ENCODE data around the gene TMEM11.

TMEM11 gene

GRCh38 chr17:21214015-21214776 lies at the start of gene TMEM11:
Gene TMEM11 (minus strand): TSS chr17:21214161. CDS start chr17:21214152, 9 bp downstream.
- Histone ChIP-seq H3K36me3 (ENCODE audit: control insufficient read depth in 1 of 2, insufficient read depth in 2 of 2, low read length in 2 of 2) (peaks cover 12 to 19% of the 10 kb centered on the region in 2 donors), H3K4me1 (ENCODE audit: control insufficient read depth in 1 of 2, insufficient read depth in 2 of 2, low read length in 2 of 2) (peaks cover 15 to 45% of the 10 kb centered on the region in 2 donors), H3K27ac (ENCODE audit: low read length) (peak within 1 kb of the TSS; percentile 89), H3K9me3 (ENCODE audit: control insufficient read depth in 1 of 2, low read length in 2 of 2) (no peaks in the 10 kb centered on the region), H3K4me3 (ENCODE audit: low read depth in 1 of 2, low read length in 2 of 2) (peak within 1 kb of the TSS; percentile 75 to 99), H3K27me3 (ENCODE audit: low read depth, low read length) (no peaks in the 10 kb centered on the region)

- Histone ChIP-seq H3K4me1 (ENCODE audit: control insufficient read depth in 1 of 2, insufficient read depth in 2 of 2, low read length in 2 of 2) (no peaks in the 10 kb centered on the region), H3K36me3 (ENCODE audit: control insufficient read depth in 1 of 2, insufficient read depth in 2 of 2, low read length in 2 of 2) (no peaks in the 10 kb centered on the region), H3K27me3 (ENCODE audit: low read depth, low read length) (no peaks in the 10 kb centered on the region), H3K9me3 (ENCODE audit: control insufficient read depth in 1 of 2, low read length in 2 of 2) (no peaks in the 10 kb centered on the region), H3K27ac (ENCODE audit: low read length) (no peak overlapping the region), H3K4me3 (ENCODE audit: low read depth in 1 of 2, low read length in 2 of 2) (no peak overlapping the region)
Observed at GRCh38 chr17:21263376-21263775, 49.4 kb upstream of the TMEM11 start.

DNA sequence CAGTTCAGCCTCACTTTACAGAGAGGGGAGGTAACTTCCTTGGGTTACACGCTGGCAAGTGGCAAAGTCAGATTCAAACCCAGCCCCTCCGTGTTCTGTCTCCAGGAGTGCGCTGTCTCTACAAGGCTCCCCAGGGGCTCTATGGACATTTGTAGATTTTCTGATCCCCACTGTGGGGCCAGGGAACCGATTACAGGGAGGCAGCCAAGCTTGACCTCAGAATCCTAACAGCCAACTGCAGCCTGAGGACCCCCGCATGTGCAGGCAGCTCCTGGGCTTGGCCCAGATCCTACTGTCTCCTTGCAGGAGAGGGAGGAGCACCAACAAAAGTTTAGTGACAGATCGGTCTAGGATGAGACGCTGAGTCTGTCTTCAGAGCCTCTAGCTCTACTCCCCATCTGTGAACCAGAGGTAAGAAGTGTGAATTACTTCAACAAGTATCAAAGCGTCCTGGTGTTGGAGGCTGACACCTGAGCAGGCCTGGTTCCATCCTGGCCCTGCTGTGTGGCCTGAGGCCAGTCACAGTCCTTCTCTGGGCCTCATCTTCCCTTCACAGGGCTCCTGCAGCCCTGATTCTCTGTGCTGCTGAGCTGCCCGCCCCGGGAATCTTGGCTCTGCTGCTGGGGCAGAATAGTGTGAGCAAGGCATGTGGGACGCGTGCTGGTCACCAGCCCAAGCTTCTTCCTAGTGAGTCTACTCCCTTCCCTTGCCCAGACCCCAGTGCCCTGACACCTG lies 48.5 kb upstream of the TMEM11 start:
- Histone ChIP-seq H3K4me3 (ENCODE audit: low read depth in 1 of 2, low read length in 2 of 2) (no peak overlapping the region), H3K27me3 (ENCODE audit: low read depth, low read length) (no peaks in the 10 kb centered on the region), H3K9me3 (ENCODE audit: control insufficient read depth in 1 of 2, low read length in 2 of 2) (no peaks in the 10 kb centered on the region), H3K27ac (ENCODE audit: low read length) (no peak overlapping the region), H3K4me1 (ENCODE audit: control insufficient read depth in 1 of 2, insufficient read depth in 2 of 2, low read length in 2 of 2) (no peaks in the 10 kb centered on the region), H3K36me3 (ENCODE audit: control insufficient read depth in 1 of 2, insufficient read depth in 2 of 2, low read length in 2 of 2) (no peaks in the 10 kb centered on the region)

DNA sequence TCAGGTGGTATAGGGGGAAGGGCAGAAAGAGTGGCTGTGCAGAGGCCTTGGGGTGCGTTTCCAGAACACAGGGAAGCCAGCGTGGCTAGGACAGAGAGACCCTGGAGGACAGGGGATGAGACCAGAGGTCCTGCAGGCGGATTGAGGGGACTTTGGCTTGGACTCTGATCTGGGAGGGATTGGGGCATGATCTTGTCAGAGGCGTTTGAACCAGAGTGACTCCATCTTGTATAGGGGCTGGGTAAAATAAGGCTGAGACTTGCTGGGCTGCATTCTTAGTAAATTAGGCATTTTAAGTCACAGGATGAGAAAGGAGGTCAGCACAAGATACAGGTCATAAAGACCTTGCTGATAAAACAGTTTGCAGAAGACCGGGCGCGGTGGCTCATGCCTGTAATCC lies 44.6 kb upstream of the TMEM11 start:
- Histone ChIP-seq H3K4me3 (ENCODE audit: low read depth in 1 of 2, low read length in 2 of 2) (no peak overlapping the region), H3K9me3 (ENCODE audit: control insufficient read depth in 1 of 2, low read length in 2 of 2) (no peaks in the 10 kb centered on the region), H3K27ac (ENCODE audit: low read length) (no peak overlapping the region), H3K27me3 (ENCODE audit: low read depth, low read length) (no peaks in the 10 kb centered on the region), H3K36me3 (ENCODE audit: control insufficient read depth in 1 of 2, insufficient read depth in 2 of 2, low read length in 2 of 2) (no peaks in the 10 kb centered on the region), H3K4me1 (ENCODE audit: control insufficient read depth in 1 of 2, insufficient read depth in 2 of 2, low read length in 2 of 2) (peaks cover 0 to 4% of the 10 kb centered on the region in 2 donors)

DNA sequence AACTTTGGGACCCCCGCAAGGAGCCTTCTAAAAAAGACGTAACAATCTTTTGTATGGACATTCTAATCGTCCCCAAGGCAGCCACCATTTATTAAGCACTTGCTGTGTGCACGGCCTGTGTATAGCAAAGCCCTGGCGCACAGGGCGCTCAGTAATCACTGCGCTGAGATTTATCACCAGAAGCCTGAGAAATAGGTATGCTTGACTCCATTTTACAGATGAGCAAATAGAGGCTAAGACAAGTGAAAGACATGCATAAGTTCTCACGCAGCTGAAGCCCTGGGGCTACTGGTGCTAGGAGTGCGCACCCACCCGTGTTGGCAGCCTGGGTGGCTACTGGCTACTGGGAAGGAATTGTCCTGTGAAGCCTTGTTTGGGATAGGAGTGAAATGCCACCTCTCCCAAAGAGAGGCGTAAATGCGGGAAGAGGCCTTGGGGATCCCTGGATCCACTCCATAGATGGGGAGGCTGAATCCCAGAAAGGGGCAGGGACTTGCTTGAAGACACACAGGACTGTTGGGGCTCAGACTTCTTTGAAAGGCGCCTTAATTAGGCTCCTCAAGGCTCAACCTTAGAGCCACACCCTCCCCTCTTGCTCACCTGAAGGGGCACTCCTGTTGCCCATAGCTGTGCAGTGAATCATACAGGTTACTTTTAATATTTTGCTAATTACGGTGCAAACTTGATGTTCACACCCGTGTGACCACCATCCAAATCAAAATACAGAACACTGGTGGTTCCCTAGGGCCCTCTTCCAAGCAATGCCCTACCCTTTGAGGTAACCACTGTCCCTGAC lies 39.9 kb upstream of the TMEM11 start:
- Histone ChIP-seq H3K9me3 (ENCODE audit: control insufficient read depth in 1 of 2, low read length in 2 of 2) (no peaks in the 10 kb centered on the region), H3K27me3 (ENCODE audit: low read depth, low read length) (no peaks in the 10 kb centered on the region), H3K27ac (ENCODE audit: low read length) (no peak overlapping the region), H3K36me3 (ENCODE audit: control insufficient read depth in 1 of 2, insufficient read depth in 2 of 2, low read length in 2 of 2) (no peaks in the 10 kb centered on the region), H3K4me1 (ENCODE audit: control insufficient read depth in 1 of 2, insufficient read depth in 2 of 2, low read length in 2 of 2) (peaks cover 5 to 19% of the 10 kb centered on the region in 2 donors), H3K4me3 (ENCODE audit: low read depth in 1 of 2, low read length in 2 of 2) (peak overlapping the region; percentile 64 to 81)

DNA sequence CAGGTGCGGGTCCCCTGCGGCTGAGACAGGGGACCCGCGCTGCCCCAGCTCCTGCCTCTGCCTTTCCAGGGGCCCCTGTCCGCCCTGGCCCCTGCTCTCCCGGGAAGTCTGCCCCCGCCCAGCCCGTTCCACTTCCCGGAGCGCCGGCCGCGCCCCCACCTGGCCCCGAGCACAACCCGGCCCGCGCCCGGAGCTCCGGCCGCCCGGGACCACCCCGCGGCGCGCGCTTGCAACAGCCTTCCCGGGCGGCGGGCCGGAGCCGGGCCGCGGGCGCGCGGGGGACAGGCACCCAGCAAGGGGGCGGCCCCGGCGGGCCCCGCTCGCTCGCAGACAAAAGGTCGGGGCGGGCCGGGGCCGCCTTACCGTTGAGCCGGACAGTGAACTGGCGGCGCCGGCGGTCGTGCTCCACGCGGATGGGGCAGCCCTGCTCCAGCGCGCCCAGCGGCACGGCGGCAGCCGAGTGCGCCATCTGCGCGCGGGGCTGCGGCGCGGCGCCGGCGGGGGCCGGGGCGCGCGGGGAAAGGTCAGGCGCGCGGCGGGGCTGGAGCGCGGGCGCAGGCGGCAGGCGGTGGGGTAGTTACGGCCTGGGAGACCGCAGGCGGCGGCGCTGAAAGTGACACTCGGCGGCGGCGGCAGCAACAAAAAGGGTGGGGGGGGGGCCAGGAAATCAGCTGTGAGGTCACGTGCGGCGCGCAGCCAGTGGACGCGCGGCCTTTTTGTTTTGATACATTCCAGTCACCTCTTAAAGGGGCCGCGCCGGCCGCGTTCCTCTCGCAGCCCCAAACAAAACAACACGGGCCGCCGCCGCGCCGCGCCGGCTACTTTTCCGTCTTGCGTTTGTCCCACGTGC lies 39.1 kb upstream of the TMEM11 start, which contains the start of gene NATD1:
NATD1 (minus strand) TSS at position 615 of the 850 bp plus-strand sequence; CDS start at position 469, 146 bp downstream.
- Histone ChIP-seq H3K9me3 (ENCODE audit: control insufficient read depth in 1 of 2, low read length in 2 of 2) (no peaks in the 10 kb centered on the region), H3K4me3 (ENCODE audit: low read depth in 1 of 2, low read length in 2 of 2) (peak within 1 kb of the TSS; percentile 74 to 81), H3K4me1 (ENCODE audit: control insufficient read depth in 1 of 2, insufficient read depth in 2 of 2, low read length in 2 of 2) (peaks cover 5 to 19% of the 10 kb centered on the region in 2 donors), H3K27me3 (ENCODE audit: low read depth, low read length) (no peaks in the 10 kb centered on the region), H3K27ac (ENCODE audit: low read length) (no peak within 1 kb of the TSS), H3K36me3 (ENCODE audit: control insufficient read depth in 1 of 2, insufficient read depth in 2 of 2, low read length in 2 of 2) (no peaks in the 10 kb centered on the region)

GRCh38 chr17:21252289-21252795 lies 38.4 kb upstream of the TMEM11 start:
- Histone ChIP-seq H3K27me3 (ENCODE audit: low read depth, low read length) (no peaks in the 10 kb centered on the region), H3K4me3 (ENCODE audit: low read depth in 1 of 2, low read length in 2 of 2) (peak overlapping the region; percentile 64 to 74), H3K27ac (ENCODE audit: low read length) (no peak overlapping the region), H3K36me3 (ENCODE audit: control insufficient read depth in 1 of 2, insufficient read depth in 2 of 2, low read length in 2 of 2) (no peaks in the 10 kb centered on the region), H3K9me3 (ENCODE audit: control insufficient read depth in 1 of 2, low read length in 2 of 2) (no peaks in the 10 kb centered on the region), H3K4me1 (ENCODE audit: control insufficient read depth in 1 of 2, insufficient read depth in 2 of 2, low read length in 2 of 2) (peaks cover 5 to 19% of the 10 kb centered on the region in 2 donors)

GRCh38 chr17:21251337-21252010 lies 37.5 kb upstream of the TMEM11 start:
- no peaks in the 10 kb centered on the region for H3K9me3 ChIP-seq (ENCODE audit: control insufficient read depth in 1 of 2, low read length in 2 of 2)
- peaks cover 5 to 19% of the 10 kb centered on the region in 2 donors for H3K4me1 ChIP-seq (ENCODE audit: control insufficient read depth in 1 of 2, insufficient read depth in 2 of 2, low read length in 2 of 2)
- H3K4me3 ChIP-seq (ENCODE audit: low read depth in 1 of 2, low read length in 2 of 2), result no peak overlapping the region
- no peak overlapping the region for H3K27ac ChIP-seq (ENCODE audit: low read length)
- no peaks in the 10 kb centered on the region for H3K36me3 ChIP-seq (ENCODE audit: control insufficient read depth in 1 of 2, insufficient read depth in 2 of 2, low read length in 2 of 2)
- no peaks in the 10 kb centered on the region for H3K27me3 ChIP-seq (ENCODE audit: low read depth, low read length)

- peaks cover 5 to 19% of the 10 kb centered on the region in 2 donors for H3K4me1 ChIP-seq (ENCODE audit: control insufficient read depth in 1 of 2, insufficient read depth in 2 of 2, low read length in 2 of 2)
Observed at GRCh38 chr17:21250854-21251253, 36.9 kb upstream of the TMEM11 start.

More at GRCh38 chr17:21250854-21251253, 36.9 kb upstream of the TMEM11 start:
- Histone ChIP-seq H3K4me3 (ENCODE audit: low read depth in 1 of 2, low read length in 2 of 2) (no peak overlapping the region), H3K27ac (ENCODE audit: low read length) (no peak overlapping the region), H3K9me3 (ENCODE audit: control insufficient read depth in 1 of 2, low read length in 2 of 2) (no peaks in the 10 kb centered on the region), H3K36me3 (ENCODE audit: control insufficient read depth in 1 of 2, insufficient read depth in 2 of 2, low read length in 2 of 2) (no peaks in the 10 kb centered on the region), H3K27me3 (ENCODE audit: low read depth, low read length) (no peaks in the 10 kb centered on the region)

All from muscle layer of duodenum (tissue), 2 donors.